Epithelial cell of proximal tubule (primary cell): ENCODE results near the gene TRIM17. TPM values are rescaled to one million over a fixed set of nuclear protein-coding genes. Genes with fewer than 3 reads are reported as not detected.

Experiments
- DNase-seq: peaks from one replicate; pipeline ENCODE4 v3.0.0-alpha.2; 2011; ENCODE audit warnings: low read depth
- H3K4me3 ChIP-seq: 2 replicates; pipeline ENCODE4 v1.5.1; 2011; ENCODE audit warnings: low read depth, mild to moderate bottlenecking, low read length
- CTCF ChIP-seq: conservative IDR thresholded peaks from 2 replicates; pipeline ENCODE4 v1.5.1; 2012; ENCODE audit warnings: low read depth, mild to moderate bottlenecking, low read length
- total RNA-seq: library from RNA; depleted of rRNA; stranded (reverse); fragments of >200 nt; gene quantifications from 2 replicates; pipeline ENCODE4 v1.2.3, GENCODE V29; 2015

Gene TRIM17
- total RNA-seq, 1 donor from 2014 or later = 10.4 TPM

- H3K4me3 ChIP-seq = no peak overlapping the region
- TF ChIP-seq CTCF = no peak
- no peak for DNase-seq
Observed at GRCh38 chr1:228360533-228361313, 55.9 kb downstream of the TRIM17 start.

- no peak for DNase-seq
- no peak for TF ChIP-seq CTCF
- no peak overlapping the region for H3K4me3 ChIP-seq
Observed at GRCh38 chr1:228359613-228360532, 56.8 kb downstream of the TRIM17 start.

GRCh38 chr1:228358764-228359612 is 57.7 kb downstream of the TRIM17 start:
- DNase-seq = no peak
- no peak overlapping the region for H3K4me3 ChIP-seq
- no peak for TF ChIP-seq CTCF

- TF ChIP-seq CTCF = no peak
- no peak overlapping the region for H3K4me3 ChIP-seq
- DNase-seq = no peak
Observed at GRCh38 chr1:228358039-228358763, 58.5 kb downstream of the TRIM17 start.

Other genes with a start within 250 kb of the TRIM17 start
- gene OBSCN, start 208.8 kb downstream of the TRIM17 start, total RNA-seq = 2.0 and 20.6 TPM in 2 replicates
- gene TRIM11, start 10.0 kb downstream of the TRIM17 start, total RNA-seq = 40.2 and 40.3 TPM in 2 replicates
- 31.1 and 34.7 TPM in 2 replicates for gene RNF187, start 70.5 kb upstream of the TRIM17 start, total RNA-seq